GM19455 (cell line): Measurements from ENCODE around the gene PALLD.
A peak's percentile ranks its signal among the peaks of the same experiment; 100 is the strongest.
"Not testable (repeated sequence)": the region's sequence is repeated elsewhere in the genome, so short reads cannot be mapped to it uniquely, and the experiment has no call there.

Source experiments
- ATAC-seq: cut with Tn5 transposase; IDR thresholded peaks from one replicate; pipeline ENCODE4 v1.9.1; 2021; ENCODE audit not compliant: unreplicated experiment

The PALLD gene

GRCh38 chr4:168917138-168917779 is 420.4 kb downstream of the PALLD start:
- ATAC-seq: no peak

- no peak for ATAC-seq
Measured at GRCh38 chr4:168919706-168920324, 423.0 kb downstream of the PALLD start.

DNA sequence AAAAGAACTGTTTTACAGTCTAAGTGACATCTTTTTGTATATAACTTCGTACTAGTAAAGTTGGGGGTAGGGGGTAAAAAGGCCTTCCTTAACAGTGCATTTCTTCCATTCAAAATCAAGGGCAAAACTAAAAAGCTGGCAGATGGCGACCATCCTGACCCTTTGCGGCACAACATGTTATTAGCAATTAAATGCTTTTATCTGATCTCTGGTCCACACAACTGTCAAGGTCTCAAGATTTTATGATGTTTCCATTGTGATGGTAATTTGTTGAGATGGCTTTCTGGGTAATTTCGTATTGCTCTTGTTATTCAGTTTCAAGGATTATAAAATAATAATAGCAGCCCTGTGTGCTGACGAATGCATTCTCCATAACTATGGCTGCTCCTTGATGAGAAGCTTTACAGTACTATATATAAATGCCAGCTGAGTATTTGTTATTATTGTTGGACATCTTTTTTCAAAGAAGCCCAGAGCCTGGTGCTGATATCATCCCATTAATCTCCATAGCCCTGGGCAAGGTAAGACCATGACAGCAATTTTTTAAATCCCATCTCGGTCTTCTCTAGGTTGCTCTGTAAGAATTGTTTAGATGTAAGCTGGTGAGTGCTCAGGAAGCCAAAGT is 423.7 kb downstream of the PALLD start:
- no peak for ATAC-seq

- ATAC-seq: peak; percentile 84
Measured at GRCh38 chr4:168923526-168924194, 426.8 kb downstream of the PALLD start.

DNA sequence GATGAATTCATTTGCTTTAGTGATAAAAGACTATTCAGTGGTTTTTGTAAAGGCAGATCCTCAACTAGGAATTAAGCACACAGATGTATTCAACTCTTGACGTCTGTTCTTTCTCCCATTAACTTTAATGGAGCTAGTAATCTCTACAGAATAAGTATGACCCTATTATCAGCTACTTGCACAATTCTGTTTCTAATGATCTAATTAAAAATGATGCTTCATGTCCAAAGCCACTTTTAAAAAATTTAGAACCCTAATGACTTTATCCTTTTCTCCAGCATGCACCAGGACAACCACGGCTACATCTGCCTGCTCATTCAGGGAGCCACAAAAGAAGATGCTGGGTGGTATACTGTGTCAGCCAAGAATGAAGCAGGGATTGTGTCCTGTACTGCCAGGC is 427.8 kb downstream of the PALLD start:
- ATAC-seq: no peak

DNA sequence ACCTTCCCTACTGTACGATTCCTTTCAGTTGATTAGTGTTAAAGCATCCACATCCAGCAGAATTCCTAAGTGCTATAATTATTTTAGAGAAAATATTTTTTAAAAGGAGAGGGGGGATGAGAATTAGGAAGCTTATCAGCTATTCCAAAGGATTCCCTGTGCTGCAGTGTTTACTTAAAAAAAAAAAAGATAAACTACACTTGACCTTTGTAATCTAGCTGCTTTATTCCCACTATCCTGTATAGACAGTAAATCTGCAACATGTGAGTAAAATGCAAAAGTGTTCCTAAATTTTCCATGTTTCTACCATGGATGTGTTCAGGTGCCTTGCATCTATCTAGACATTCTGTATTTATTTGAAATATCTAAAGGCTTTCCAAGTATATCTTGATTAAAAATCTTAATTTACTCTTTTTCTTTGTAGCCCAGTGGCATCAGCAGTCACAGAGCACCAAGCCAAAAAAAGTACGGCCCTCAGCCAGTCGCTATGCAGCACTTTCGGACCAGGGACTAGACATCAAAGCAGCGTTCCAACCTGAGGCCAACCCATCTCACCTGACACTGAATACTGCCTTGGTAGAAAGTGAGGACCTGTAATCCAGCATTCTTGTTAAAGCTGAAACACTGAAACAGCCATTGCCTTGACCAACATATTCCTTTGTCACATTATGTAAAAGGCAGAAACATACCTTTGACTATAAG is 429.1 kb downstream of the PALLD start:
- no peak for ATAC-seq

GRCh38 chr4:168928346-168928745 is 431.5 kb downstream of the PALLD start:
- no peak for ATAC-seq

- no peak for ATAC-seq
Measured at GRCh38 chr4:168928875-168929274, 432.0 kb downstream of the PALLD start.

DNA sequence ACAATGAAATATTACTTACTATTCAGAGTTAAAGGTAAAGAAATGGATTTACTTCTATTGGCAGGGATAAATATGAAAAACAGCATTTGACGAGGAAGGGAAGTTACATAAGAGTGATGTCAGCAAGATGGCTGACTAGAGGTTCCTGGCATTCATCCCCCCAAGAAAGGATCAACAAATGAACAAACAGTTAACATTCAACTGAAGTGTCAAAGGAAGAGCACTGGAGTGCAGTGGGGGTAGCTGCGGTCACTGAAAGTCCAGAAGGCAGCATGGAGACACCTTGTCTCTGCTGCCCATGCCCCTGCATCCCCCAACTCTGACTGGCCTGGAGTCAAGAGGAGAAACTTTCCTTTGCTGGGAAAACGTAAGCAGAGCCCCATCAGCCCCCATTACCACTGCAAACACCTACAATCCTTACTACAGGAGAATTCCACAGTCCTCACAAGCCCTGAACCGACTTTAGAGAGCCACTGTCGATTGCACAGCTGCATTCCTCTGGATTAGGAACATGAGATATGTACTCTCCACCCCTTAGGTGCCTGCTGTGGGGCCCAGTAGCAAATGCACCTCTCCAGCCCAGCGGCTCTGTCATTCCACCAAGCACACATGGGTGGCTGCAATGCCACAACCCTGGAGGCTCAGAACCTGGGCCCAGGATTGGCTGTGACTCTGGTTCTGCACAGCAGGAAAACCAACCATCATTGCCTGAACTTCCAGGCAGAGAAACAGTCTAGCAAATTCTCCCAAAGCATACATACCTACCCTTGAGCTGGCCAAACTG is 433.8 kb downstream of the PALLD start:
- no peak for ATAC-seq

DNA sequence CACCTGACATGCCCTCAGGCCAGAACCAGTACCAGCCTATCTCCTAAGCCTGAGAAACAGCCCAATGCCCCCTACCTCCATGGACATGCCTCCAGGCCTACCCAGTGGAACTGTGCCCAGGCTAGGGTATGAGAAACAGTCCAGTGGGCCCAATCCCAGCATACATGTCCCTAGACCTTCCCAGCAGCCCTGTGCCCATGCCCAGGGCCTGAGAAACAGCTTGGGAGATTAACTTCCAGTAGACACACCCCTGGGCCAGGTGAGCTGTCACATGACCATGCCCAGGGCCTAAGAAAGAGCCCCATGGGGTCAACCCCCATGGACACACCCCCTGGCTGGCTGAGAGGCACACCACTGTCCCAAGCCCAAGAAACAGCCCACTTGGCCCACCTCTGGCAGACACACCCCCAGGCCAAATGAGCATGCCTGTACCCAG is 434.4 kb downstream of the PALLD start:
- ATAC-seq: no peak

GRCh38 chr4:168932138-168932537 is 435.3 kb downstream of the PALLD start:
- ATAC-seq: no peak

DNA sequence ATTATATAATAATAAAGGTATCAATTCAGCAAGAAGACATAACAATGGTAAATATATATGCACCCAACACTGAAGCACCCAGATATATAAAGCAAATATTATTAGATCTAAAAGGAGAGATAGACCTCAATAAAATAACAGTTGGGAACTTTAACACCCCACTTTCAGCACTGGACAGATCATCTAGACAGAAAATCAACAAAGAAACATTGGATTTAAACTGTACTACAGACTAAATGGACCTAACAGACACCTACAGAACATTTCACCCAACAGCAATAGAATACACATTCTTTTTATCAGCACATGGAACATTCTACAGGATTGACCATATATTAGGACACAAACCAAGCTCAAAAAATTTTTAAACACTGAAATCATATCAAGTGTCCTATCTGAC is 436.6 kb downstream of the PALLD start:
- no peak for ATAC-seq

- not testable (repeated sequence) for ATAC-seq
Measured at GRCh38 chr4:168937473-168937872, 440.6 kb downstream of the PALLD start.

- ATAC-seq: no peak
Measured at GRCh38 chr4:168942985-168943384, 446.1 kb downstream of the PALLD start.

GRCh38 chr4:168945291-168945690 is 448.4 kb downstream of the PALLD start:
- no peak for ATAC-seq

- not testable (repeated sequence) for ATAC-seq
Measured at GRCh38 chr4:168952821-168953246, 456.0 kb downstream of the PALLD start.

- no peak for ATAC-seq
Measured at GRCh38 chr4:168955674-168956073, 458.8 kb downstream of the PALLD start.

DNA sequence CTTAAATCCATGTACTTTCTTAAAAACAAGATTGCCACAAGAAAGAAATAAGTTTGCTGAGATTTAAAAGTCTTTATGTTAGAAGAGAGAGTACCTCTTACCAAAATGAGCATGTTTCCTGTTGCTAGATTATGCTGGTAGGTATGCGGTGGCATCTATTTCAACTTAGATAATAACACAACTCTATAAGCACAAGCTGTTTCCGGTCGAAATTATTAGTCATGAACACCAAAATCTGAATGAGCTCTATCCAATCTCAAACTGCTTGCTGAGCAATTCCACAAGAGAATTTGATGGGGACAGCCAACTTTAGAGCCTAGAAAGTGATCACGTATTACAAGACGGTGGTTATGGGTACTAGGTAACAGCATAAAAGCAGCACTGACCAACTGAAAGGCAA is 463.9 kb downstream of the PALLD start:
- no peak for ATAC-seq

GRCh38 chr4:168972596-168972995 is 475.7 kb downstream of the PALLD start:
- ATAC-seq: no peak
